CD4-positive, alpha-beta T cell treated with Interleukin-15 for 4 hours (primary cell): Measurements from ENCODE around the gene ZNF837.
A peak's percentile ranks its signal among the peaks of the same experiment; 100 is the strongest.
"Not testable (repeated sequence)": the region's sequence is repeated elsewhere in the genome, so short reads cannot be mapped to it uniquely, and the experiment has no call there.

Experiments
- DNase-seq: peaks from one replicate; pipeline ENCODE4 v3.0.0-alpha.2; 2020; ENCODE audit warnings: low spot score

Gene ZNF837

GRCh38 chr19:58395979-58396627, 15.3 kb upstream of the ZNF837 start:
- no peak for DNase-seq

- DNase-seq: no peak
Observed at GRCh38 chr19:58395220-58395978, 14.6 kb upstream of the ZNF837 start, which contains the start of gene RNF225. Gene RNF225 (plus strand): TSS chr19:58395656. CDS start chr19:58396090, 434 bp downstream.

GRCh38 chr19:58394821-58395219, 14.0 kb upstream of the ZNF837 start:
- DNase-seq: no peak

GRCh38 chr19:58393725-58394033, 12.8 kb upstream of the ZNF837 start:
- no peak for DNase-seq

- DNase-seq: no peak
Observed at GRCh38 chr19:58392945-58393724, 12.3 kb upstream of the ZNF837 start.

- DNase-seq: no peak
Observed at GRCh38 chr19:58388175-58388526, 7.3 kb upstream of the ZNF837 start.

- DNase-seq: no peak
Observed at GRCh38 chr19:58387338-58388174, 6.7 kb upstream of the ZNF837 start.

- DNase-seq: peak; percentile 98
Observed at GRCh38 chr19:58386576-58387337, 5.9 kb upstream of the ZNF837 start, which contains the start of gene RPS5. Gene RPS5 (plus strand): TSS chr19:58387269. CDS start chr19:58388138, 869 bp downstream.

GRCh38 chr19:58385891-58386575, 5.2 kb upstream of the ZNF837 start:
- no peak for DNase-seq

- DNase-seq: no peak
Observed at GRCh38 chr19:58385313-58385890, 4.6 kb upstream of the ZNF837 start.

- no peak for DNase-seq
Observed at GRCh38 chr19:58382997-58383603, 2.3 kb upstream of the ZNF837 start.

GRCh38 chr19:58381460-58382212, 806 bp upstream of the ZNF837 start:
- no peak for DNase-seq

- no peak for DNase-seq
Observed at GRCh38 chr19:58380037-58380661, 681 bp downstream of the ZNF837 start.

GRCh38 chr19:58379246-58379645, 1.6 kb downstream of the ZNF837 start:
- no peak for DNase-seq

GRCh38 chr19:58376724-58377123, 4.1 kb downstream of the ZNF837 start:
- DNase-seq: not testable (repeated sequence)

- no peak for DNase-seq
Observed at GRCh38 chr19:58374200-58374599, 6.6 kb downstream of the ZNF837 start.

- DNase-seq: no peak
Observed at GRCh38 chr19:58372311-58373133, 8.3 kb downstream of the ZNF837 start.
